IMR-90 (cell line): Measurements from ENCODE around the gene LGALS9. TPM values are rescaled to one million over a fixed set of nuclear protein-coding genes. Genes with fewer than 3 reads are reported as not detected.
"Not testable (repeated sequence)": the region's sequence is repeated elsewhere in the genome, so short reads cannot be mapped to it uniquely, and the experiment has no call there.

Source experiments
- ATAC-seq: fragments of 200-7000 bp; cut with Tn5 transposase; 2 replicates; pipeline ENCODE4 v1.9.1; 2020; ENCODE audit warnings: low read depth, mild to moderate bottlenecking, moderate library complexity
- BruUV-seq: library from RNA; stranded (reverse); fragments of 400-500 nt; replicated peaks from 2 replicates; lab custom pipeline; 2021; lab: Mats Ljungman, UMichigan
- CTCF ChIA-PET: fragments of 300-600 bp; formaldehyde crosslinking; extraction: SDS; loops from one replicate; lab custom pipeline; 2021; ENCODE audit warnings: antibody characterized with exemption; lab: Yijun Ruan, JAX
- POLR2A ChIA-PET: fragments of 300-600 bp; sonication (Branson Sonifier 250); formaldehyde crosslinking; loops from one replicate; lab custom pipeline; 2022; ENCODE audit warnings: antibody characterized with exemption; ENCODE audit not compliant: unreplicated experiment; lab: Charles Lee
- DNase-seq: peaks from one replicate; pipeline ENCODE4 v3.0.0; 2013
- H2AFZ ChIP-seq: replicated peaks from 2 replicates; pipeline ENCODE3; 2013; ENCODE audit warnings: low read length, mild to moderate bottlenecking; ENCODE audit not compliant: poor library complexity
- H2AK5ac ChIP-seq: 2 replicates; pipeline ENCODE4 v1.6.1; 2013; ENCODE audit warnings: low read depth, low read length, inconsistent platforms
- H2AK9ac ChIP-seq: replicated peaks from 2 replicates; pipeline ENCODE3; 2013; ENCODE audit warnings: mild to moderate bottlenecking, low read depth, low read length, moderate library complexity; ENCODE audit not compliant: poor library complexity
- H2BK120ac ChIP-seq: 2 replicates; pipeline ENCODE4 v1.6.1; 2013; ENCODE audit warnings: low read depth, low read length, inconsistent platforms
- H2BK15ac ChIP-seq: 3 replicates; pipeline ENCODE4 v1.6.1; 2013; ENCODE audit warnings: low read depth, low read length, inconsistent platforms
- H2BK20ac ChIP-seq: 2 replicates; pipeline ENCODE4 v1.6.1; 2013; ENCODE audit warnings: low read depth, mild to moderate bottlenecking, inconsistent platforms, low read length, moderate library complexity
- H2BK5ac ChIP-seq: 2 replicates; pipeline ENCODE4 v1.6.1; 2013; ENCODE audit warnings: mild to moderate bottlenecking, low read depth, low read length, inconsistent platforms; ENCODE audit not compliant: poor library complexity, severe bottlenecking
- H3K14ac ChIP-seq: replicated peaks from 2 replicates; pipeline ENCODE4 v1.6.1; 2013; ENCODE audit warnings: low read depth, low read length, inconsistent platforms
- H3K18ac ChIP-seq: 2 replicates; pipeline ENCODE4 v1.6.1; 2013; ENCODE audit warnings: low read depth, low read length, control low read depth
- H3K23ac ChIP-seq: 2 replicates; pipeline ENCODE4 v1.6.1; 2013; ENCODE audit warnings: low read depth, low read length, inconsistent platforms
- H3K27ac ChIP-seq: 2 replicates; pipeline ENCODE4 v1.5.1; 2013; ENCODE audit warnings: mild to moderate bottlenecking, control low read depth, low read length; ENCODE audit not compliant: insufficient read depth
- H3K27me3 ChIP-seq: 2 replicates; pipeline ENCODE4 v1.6.1; 2013; ENCODE audit warnings: low read length; ENCODE audit not compliant: control insufficient read depth, insufficient read depth
- H3K36me3 ChIP-seq: 2 replicates; pipeline ENCODE4 v1.6.1; 2013; ENCODE audit warnings: low read length, mixed read lengths; ENCODE audit not compliant: control insufficient read depth, insufficient read depth
- H3K4ac ChIP-seq: 2 replicates; pipeline ENCODE4 v1.6.1; 2013; ENCODE audit warnings: low read depth, low read length, inconsistent platforms
- H3K4me1 ChIP-seq: 2 replicates; pipeline ENCODE4 v1.6.1; 2013; ENCODE audit warnings: low read length, mixed read lengths; ENCODE audit not compliant: control insufficient read depth, insufficient read depth
- H3K4me2 ChIP-seq: 2 replicates; pipeline ENCODE4 v1.6.1; 2013; ENCODE audit warnings: low read depth, mild to moderate bottlenecking, control low read depth, low read length, moderate library complexity
- H3K4me3 ChIP-seq: 2 replicates; pipeline ENCODE4 v1.5.1; 2013; ENCODE audit warnings: low read depth, mild to moderate bottlenecking, control low read depth, low read length, moderate library complexity; ENCODE audit not compliant: insufficient read depth
- H3K56ac ChIP-seq: 2 replicates; pipeline ENCODE4 v1.6.1; 2013; ENCODE audit warnings: low read length, inconsistent platforms; ENCODE audit not compliant: insufficient read depth; ENCODE audit errors: extremely low read depth
- H3K79me1 ChIP-seq, 2 experiments: 2 replicates each; pipeline ENCODE4 v1.6.1; 2013; ENCODE audit warnings: low read length in 2 of 2, inconsistent platforms in 1 of 2, low read depth in 1 of 2
- H3K9ac ChIP-seq: 2 replicates; pipeline ENCODE4 v1.6.1; 2013; ENCODE audit warnings: low read depth, low read length, control low read depth
- H3K9me1 ChIP-seq: 2 replicates; pipeline ENCODE4 v1.6.1; 2013; ENCODE audit warnings: low read length, inconsistent platforms; ENCODE audit not compliant: insufficient read depth
- H3K9me3 ChIP-seq: 2 replicates; pipeline ENCODE4 v1.6.1; 2013; ENCODE audit warnings: low read length; ENCODE audit not compliant: control insufficient read depth, insufficient read depth
- H4K20me1 ChIP-seq: 2 replicates; pipeline ENCODE4 v1.6.1; 2013; ENCODE audit warnings: low read length, inconsistent platforms; ENCODE audit not compliant: insufficient read depth
- H4K5ac ChIP-seq: 2 replicates; pipeline ENCODE4 v1.6.1; 2013; ENCODE audit warnings: mild to moderate bottlenecking, low read depth, low read length, control low read depth
- H4K8ac ChIP-seq, 2 experiments: 2 replicates each; pipeline ENCODE4 v1.6.1; 2013; ENCODE audit warnings: low read depth in 2 of 2, low read length in 2 of 2, control low read depth in 1 of 2, inconsistent platforms in 1 of 2
- H4K91ac ChIP-seq: 2 replicates; pipeline ENCODE4 v1.6.1; 2013; ENCODE audit warnings: low read depth, low read length, inconsistent platforms; ENCODE audit not compliant: insufficient read depth
- WGBS, 2 experiments: methylation state at CpG; one replicate each; pipeline versions ENCODE4 v1.1.5 to v1.1.7; 2013; ENCODE audit warnings: missing lambda C conversion rate in 2 of 2; ENCODE audit not compliant: insufficient read length in 1 of 2; ENCODE audit errors: extremely low coverage in 2 of 2; 5-methylcytosine and 5-hydroxymethylcytosine counted together
- dilution Hi-C: fragments of 300-500 bp; cut with HindIII; formaldehyde crosslinking; loops from one replicate; pipeline ENCODE4 v1.14.3; 2018; ENCODE audit warnings: low sequenced_read_pairs; ENCODE audit not compliant: unreplicated experiment
- in situ Hi-C: fragments of 300-500 bp; cut with MboI; formaldehyde crosslinking; loops from 3 replicates; pipeline ENCODE4 v1.14.3; 2019; ENCODE audit warnings: low sequenced_read_pairs, inconsistent platforms, mixed read lengths
- intact Hi-C: fragments of 100-400 bp; cut with micrococcal nuclease; formaldehyde crosslinking; loops from 2 replicates; pipeline ENCODE4 v1.10.0; 2022
- polyA plus RNA-seq, 3 experiments: library from polyadenylated mRNA; depleted of rRNA; stranded (reverse); fragments of >200 nt; gene quantifications; 2 replicates each; pipeline ENCODE4 v1.2.3, GENCODE V29; 2012; ENCODE audit warnings: low replicate concordance in 1 of 3
- total RNA-seq: library from RNA; depleted of rRNA; stranded (reverse); fragments of >200 nt; gene quantifications from 2 replicates; pipeline ENCODE4 v1.2.3, GENCODE V29; 2012

LGALS9 gene
- total and polyA plus RNA-seq, 2 of the 4 experiments (the other 2 are of a cell fraction), result 0.54 to 2.5 TPM

DNA sequence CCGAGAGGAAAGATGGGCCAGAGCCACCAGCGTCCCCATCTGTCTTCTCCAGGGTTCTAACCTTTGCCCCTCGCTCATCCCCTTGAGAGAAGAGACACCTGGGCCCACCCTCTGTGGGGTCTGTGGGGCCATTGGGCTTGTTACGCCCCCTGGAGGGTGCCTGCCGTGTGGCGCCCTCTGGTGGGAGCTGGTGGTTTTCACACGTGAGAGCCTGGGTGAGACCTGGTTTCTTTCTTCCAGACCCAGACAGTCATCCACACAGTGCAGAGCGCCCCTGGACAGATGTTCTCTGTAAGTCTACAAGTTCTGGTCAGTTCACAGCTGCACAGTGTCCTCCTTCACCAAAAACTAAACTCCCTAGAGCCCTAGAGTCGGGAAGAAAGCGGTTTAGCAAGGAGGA lies 14.6 kb downstream of the LGALS9 start:
- H4K5ac ChIP-seq, H3K4me2 ChIP-seq, H2BK5ac ChIP-seq, H2BK15ac ChIP-seq, H3K4ac ChIP-seq, H3K18ac ChIP-seq, H3K4me1 ChIP-seq, H2AK9ac ChIP-seq, H3K9me1 ChIP-seq, BruUV-seq, POLR2A ChIA-PET, H3K27me3 ChIP-seq, H3K4me3 ChIP-seq, H3K14ac ChIP-seq, H4K8ac ChIP-seq, H3K27ac ChIP-seq, H2AK5ac ChIP-seq, H2AFZ ChIP-seq, DNase-seq, H4K91ac ChIP-seq, H3K9ac ChIP-seq, in situ Hi-C loops, H2BK20ac ChIP-seq, intact Hi-C loops, CTCF ChIA-PET, H4K20me1 ChIP-seq, H3K23ac ChIP-seq, dilution Hi-C loops, H2BK120ac ChIP-seq, H3K9me3 ChIP-seq, H3K79me1 ChIP-seq, H3K56ac ChIP-seq: not testable (repeated sequence)
- WGBS, 2 experiments, result no CpG with 5 or more reads among the region's 10 CpGs
- peak; percentile 44; the same call in 1 of the 2 replicates for ATAC-seq
- H3K36me3 ChIP-seq, result peaks cover 10% of the 10 kb centered on the region; the same call in 1 of the 2 replicates
